GM20000 (cell line): ENCODE results near the gene MRNIP.
A peak's percentile ranks its signal among the peaks of the same experiment; 100 is the strongest.

Source experiments
- DNase-seq: peaks from one replicate; pipeline ENCODE4 v3.0.0; 2012; ENCODE audit warnings: low spot score
- TF ChIP-seq, protein P1 (sequence below): IDR thresholded peaks from 2 replicates; pipeline ENCODE4 v1.5.1; 2012; ENCODE audit warnings: mild to moderate bottlenecking, control low read depth; ENCODE audit errors: extremely low read depth, missing control alignments

Gene MRNIP

DNA sequence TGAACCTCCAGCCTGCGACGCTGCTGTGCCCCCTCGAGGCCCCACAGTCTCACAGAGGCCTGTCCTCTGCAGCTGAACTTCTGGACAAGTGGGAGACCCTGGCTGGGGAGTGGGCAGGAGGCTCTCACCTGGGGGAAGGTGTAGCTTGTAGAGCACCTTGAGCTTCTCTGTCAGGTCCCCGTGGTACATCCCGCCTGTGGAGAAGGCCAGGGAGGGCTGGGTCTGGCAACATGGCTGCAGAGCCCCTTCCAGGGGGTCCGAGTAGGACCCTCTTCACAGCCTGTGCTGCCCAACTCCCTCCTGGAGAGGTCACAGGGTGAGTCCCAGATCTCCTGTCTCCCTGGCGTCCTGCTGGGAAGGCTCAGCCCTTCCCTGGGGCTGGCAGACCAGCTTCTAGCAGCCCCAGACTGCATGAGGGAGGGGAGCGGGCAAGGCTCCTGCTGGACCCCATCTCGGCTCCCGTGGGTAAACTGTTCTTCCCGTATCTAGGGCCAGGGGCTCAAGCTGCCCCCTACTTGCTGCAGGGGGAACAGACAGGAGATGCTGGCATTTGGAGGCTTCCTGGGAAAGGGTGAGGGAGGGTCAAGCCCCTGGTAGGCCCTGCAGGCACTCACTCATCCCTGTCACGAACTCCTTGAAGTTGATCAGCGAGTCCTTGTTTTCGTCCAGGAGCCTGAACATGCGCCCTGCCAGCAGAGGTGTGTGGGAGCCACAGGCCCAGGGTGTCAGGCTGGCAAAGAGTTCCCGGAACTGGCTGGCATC lies 11.2 kb upstream of the MRNIP start:
- TF ChIP-seq, protein P1, sequence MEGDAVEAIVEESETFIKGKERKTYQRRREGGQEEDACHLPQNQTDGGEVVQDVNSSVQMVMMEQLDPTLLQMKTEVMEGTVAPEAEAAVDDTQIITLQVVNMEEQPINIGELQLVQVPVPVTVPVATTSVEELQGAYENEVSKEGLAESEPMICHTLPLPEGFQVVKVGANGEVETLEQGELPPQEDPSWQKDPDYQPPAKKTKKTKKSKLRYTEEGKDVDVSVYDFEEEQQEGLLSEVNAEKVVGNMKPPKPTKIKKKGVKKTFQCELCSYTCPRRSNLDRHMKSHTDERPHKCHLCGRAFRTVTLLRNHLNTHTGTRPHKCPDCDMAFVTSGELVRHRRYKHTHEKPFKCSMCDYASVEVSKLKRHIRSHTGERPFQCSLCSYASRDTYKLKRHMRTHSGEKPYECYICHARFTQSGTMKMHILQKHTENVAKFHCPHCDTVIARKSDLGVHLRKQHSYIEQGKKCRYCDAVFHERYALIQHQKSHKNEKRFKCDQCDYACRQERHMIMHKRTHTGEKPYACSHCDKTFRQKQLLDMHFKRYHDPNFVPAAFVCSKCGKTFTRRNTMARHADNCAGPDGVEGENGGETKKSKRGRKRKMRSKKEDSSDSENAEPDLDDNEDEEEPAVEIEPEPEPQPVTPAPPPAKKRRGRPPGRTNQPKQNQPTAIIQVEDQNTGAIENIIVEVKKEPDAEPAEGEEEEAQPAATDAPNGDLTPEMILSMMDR, result no peak
- no peak for DNase-seq

DNA sequence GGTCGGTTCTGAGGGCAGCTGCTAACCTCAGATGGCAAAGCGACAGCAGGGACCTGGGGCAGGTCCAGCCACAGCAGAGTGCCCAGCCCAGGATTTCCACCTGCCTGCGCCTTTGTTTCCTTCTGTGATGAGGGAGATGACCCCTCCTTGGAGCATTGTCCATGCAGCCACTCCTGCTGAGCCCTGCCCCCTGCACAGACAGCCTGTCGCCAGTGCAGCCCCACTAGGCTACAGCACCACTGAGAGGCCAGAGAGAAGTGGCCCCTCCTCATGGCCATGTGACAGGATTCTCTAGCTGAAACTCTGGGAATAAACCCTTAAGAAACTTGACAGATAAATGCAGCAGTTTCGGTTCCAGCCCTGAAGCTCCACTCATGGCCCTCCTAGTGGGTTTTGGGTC lies 10.5 kb upstream of the MRNIP start:
- no peak for DNase-seq
- TF ChIP-seq, protein P1, result no peak

DNA sequence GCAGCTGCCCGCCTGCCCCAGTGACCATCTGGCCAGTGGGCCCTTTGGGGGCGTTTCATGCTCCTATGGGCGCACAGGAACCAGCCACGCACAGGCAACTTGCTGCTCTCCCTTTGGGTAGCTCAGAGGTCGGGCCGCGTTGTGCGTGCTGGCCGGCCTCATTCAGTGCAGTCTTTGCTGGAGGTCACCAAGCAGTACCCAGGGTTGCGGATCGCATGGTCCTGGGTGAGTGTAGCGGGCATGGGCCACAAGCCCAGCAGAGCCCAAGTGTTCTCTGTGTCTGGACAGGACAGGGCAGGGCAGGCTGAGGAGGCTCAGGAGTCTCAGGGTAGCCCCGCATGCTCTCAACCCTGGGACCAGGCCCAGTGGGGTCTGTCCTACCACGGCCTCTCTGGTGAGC lies 9.9 kb upstream of the MRNIP start:
- TF ChIP-seq, protein P1, result no peak
- no peak for DNase-seq

DNA sequence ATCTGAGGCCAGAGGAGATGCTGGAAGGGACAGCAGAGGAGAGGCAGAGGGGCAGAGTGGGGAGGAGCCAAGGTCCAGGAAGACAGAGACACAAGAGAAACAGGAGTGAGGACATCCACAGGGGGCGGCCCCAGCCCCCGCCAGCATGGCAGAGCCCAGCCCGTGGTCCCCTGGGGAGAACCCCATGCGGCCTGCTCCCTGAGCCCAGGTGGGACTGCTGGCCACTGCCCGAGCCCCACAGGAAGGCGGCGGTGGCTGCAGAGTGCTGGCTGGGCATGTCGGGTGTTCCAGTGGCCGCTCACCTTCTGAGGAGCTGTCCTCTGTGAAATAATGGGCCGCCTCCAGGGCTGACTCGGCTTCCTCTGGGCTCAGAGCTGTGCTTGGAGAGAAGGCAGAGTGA lies 8.9 kb upstream of the MRNIP start:
- no peak for DNase-seq
- TF ChIP-seq, protein P1, result no peak

DNA sequence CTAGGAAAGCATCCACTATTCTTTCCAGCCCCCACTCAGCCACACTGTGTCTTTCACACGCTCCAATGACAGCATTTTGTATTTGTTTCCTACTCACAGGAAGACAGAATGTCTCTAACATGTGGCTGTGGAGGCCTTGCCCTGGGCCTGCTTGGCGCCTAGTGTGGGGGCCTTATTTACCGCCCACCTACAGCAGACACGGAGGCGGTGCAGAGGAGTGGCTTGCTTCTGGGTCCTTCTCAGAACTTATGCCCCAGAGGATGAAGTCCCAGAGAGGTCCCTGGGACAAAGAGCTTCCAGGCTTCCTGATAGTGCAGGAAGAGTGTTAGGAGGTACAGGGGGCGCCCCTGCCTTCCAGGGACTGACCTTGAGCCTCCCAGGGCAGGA lies 8.5 kb upstream of the MRNIP start:
- DNase-seq, result no peak
- TF ChIP-seq, protein P1, result no peak

DNA sequence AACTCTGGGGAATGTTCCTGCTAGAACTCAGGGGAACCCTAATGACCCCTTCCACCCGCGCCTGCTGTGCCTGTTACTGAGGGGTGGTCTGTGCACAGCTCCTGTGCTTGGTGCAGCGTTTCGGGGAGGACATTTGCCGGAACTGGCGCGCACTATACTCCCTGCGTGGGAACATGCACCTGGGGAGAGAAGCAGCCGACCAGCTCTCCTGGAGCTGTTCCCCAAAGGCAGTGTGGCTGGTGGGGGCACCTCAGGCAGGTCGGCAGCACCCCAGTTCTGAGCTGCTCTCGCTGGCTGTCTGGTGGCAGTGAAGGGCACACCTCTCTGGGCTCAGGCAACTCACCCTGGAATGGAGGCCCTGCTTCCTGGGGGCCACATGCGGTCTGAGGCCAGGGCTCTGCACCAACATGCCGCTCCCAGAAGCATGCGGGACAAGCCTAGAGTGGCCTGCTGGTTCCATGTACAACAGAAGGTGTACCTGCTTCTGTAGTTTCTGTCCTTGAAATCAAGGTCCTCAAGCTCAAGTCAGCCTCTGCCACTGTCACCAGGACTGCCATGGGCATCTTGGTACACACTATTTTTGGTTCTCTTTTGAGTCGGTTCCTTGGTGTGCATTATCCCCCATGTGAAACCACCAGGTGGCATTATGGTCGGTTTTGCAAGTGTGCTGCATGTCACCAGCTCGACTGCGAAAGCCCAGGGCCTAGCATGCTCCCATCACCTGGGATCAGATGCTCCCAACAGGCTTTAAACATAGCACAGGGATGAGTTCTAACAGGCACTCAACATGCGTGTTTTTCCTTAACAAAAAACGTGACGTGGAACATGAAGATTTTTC lies 7.8 kb upstream of the MRNIP start:
- DNase-seq, result peak; percentile 68
- TF ChIP-seq, protein P1, result peak; percentile 10
